MG63 (cell line): ENCODE results near the gene MTA1. TPM values are rescaled to one million over a fixed set of nuclear protein-coding genes. Genes with fewer than 3 reads are reported as not detected.

Experiments
- DNase-seq: peaks from one replicate; pipeline ENCODE4 v3.0.0-alpha.2; 2020
- H3K27me3 ChIP-seq: fragments of 250-450 bp; sonication (Bioruptor Pico); 2 replicates; pipeline ENCODE4 v1.5.1; 2020; ENCODE audit warnings: mild to moderate bottlenecking, moderate library complexity
- H3K36me3 ChIP-seq: fragments of 250-450 bp; sonication (Bioruptor Pico); 2 replicates; pipeline ENCODE4 v1.5.1; 2020; ENCODE audit warnings: mild to moderate bottlenecking, moderate library complexity
- H3K4me3 ChIP-seq: fragments of 250-450 bp; sonication (Bioruptor Pico); 2 replicates; pipeline ENCODE4 v1.5.1; 2020; ENCODE audit warnings: mild to moderate bottlenecking, moderate library complexity
- H3K9me3 ChIP-seq: fragments of 250-450 bp; sonication (Bioruptor Pico); 2 replicates; pipeline ENCODE4 v1.5.1; 2020; ENCODE audit warnings: mild to moderate bottlenecking, moderate library complexity
- total RNA-seq: library from RNA; depleted of rRNA; stranded (reverse); fragments of >200 nt; shearing (Covaris generic); gene quantifications from 2 replicates; pipeline ENCODE4 v1.2.3, GENCODE V29; 2014; ENCODE audit warnings: low replicate concordance

The MTA1 gene
- total RNA-seq, 1 experiment from 2014 or later: 46.5 TPM

GRCh38 chr14:105445290-105445689 lies 25.7 kb downstream of the MTA1 start:
- H3K36me3 ChIP-seq: peaks cover 5% of the 10 kb centered on the region
- H3K4me3 ChIP-seq: no peak overlapping the region
- no peak for DNase-seq
- H3K27me3 ChIP-seq: no peaks in the 10 kb centered on the region
- no peaks in the 10 kb centered on the region for H3K9me3 ChIP-seq

- Histone ChIP-seq H3K9me3 (no peaks in the 10 kb centered on the region), H3K36me3 (peaks cover 3% of the 10 kb centered on the region; the same call in 1 of the 2 replicates), H3K4me3 (no peak overlapping the region), H3K27me3 (no peaks in the 10 kb centered on the region)
- no peak for DNase-seq
These were observed 26.5 kb downstream of the MTA1 start for GRCh38 chr14:105445901-105446845.

- no peak for DNase-seq
- H3K27me3 ChIP-seq: no peaks in the 10 kb centered on the region
- no peak overlapping the region for H3K4me3 ChIP-seq
- peaks cover under 1% of the 10 kb centered on the region for H3K36me3 ChIP-seq
- no peaks in the 10 kb centered on the region for H3K9me3 ChIP-seq
These were observed 27.3 kb downstream of the MTA1 start for GRCh38 chr14:105446971-105447370.

GRCh38 chr14:105447651-105448640 lies 28.3 kb downstream of the MTA1 start:
- H3K9me3 ChIP-seq: no peaks in the 10 kb centered on the region
- DNase-seq: no peak
- H3K36me3 ChIP-seq: peaks cover 6% of the 10 kb centered on the region
- no peaks in the 10 kb centered on the region for H3K27me3 ChIP-seq
- H3K4me3 ChIP-seq: no peak overlapping the region

- DNase-seq: peak; percentile 23
- H3K27me3 ChIP-seq: no peaks in the 10 kb centered on the region
These were observed 29.1 kb downstream of the MTA1 start for GRCh38 chr14:105448706-105449111.

GRCh38 chr14:105449276-105450122 lies 29.9 kb downstream of the MTA1 start:
- H3K4me3 ChIP-seq: no peak overlapping the region
- H3K36me3 ChIP-seq: peaks cover 6% of the 10 kb centered on the region
- no peak for DNase-seq

More at GRCh38 chr14:105448706-105449111, 29.1 kb downstream of the MTA1 start:
- peaks cover 6% of the 10 kb centered on the region for H3K36me3 ChIP-seq
- H3K9me3 ChIP-seq: no peaks in the 10 kb centered on the region
- H3K4me3 ChIP-seq: no peak overlapping the region

GRCh38 chr14:105450123-105450505 lies 30.5 kb downstream of the MTA1 start:
- no peak for DNase-seq

More at GRCh38 chr14:105449276-105450122, 29.9 kb downstream of the MTA1 start:
- Histone ChIP-seq H3K27me3 (no peaks in the 10 kb centered on the region), H3K9me3 (no peaks in the 10 kb centered on the region)

GRCh38 chr14:105450864-105451720 lies 31.5 kb downstream of the MTA1 start:
- Histone ChIP-seq H3K27me3 (no peaks in the 10 kb centered on the region), H3K9me3 (no peaks in the 10 kb centered on the region), H3K36me3 (peaks cover 6% of the 10 kb centered on the region), H3K4me3 (no peak overlapping the region)
- DNase-seq: no peak

More at GRCh38 chr14:105450123-105450505, 30.5 kb downstream of the MTA1 start:
- Histone ChIP-seq H3K36me3 (peaks cover 6% of the 10 kb centered on the region), H3K4me3 (no peak overlapping the region), H3K27me3 (no peaks in the 10 kb centered on the region), H3K9me3 (no peaks in the 10 kb centered on the region)

GRCh38 chr14:105452963-105453362 lies 33.3 kb downstream of the MTA1 start:
- no peak overlapping the region for H3K4me3 ChIP-seq
- H3K27me3 ChIP-seq: no peaks in the 10 kb centered on the region
- no peak for DNase-seq
- H3K9me3 ChIP-seq: no peaks in the 10 kb centered on the region
- H3K36me3 ChIP-seq: peaks cover 6% of the 10 kb centered on the region

- no peak for DNase-seq
- H3K4me3 ChIP-seq: no peak overlapping the region
- H3K27me3 ChIP-seq: no peaks in the 10 kb centered on the region
- peaks cover 6% of the 10 kb centered on the region for H3K36me3 ChIP-seq
- no peaks in the 10 kb centered on the region for H3K9me3 ChIP-seq
These were observed 34.2 kb downstream of the MTA1 start for GRCh38 chr14:105453847-105454246.

GRCh38 chr14:105455086-105455640 lies 35.5 kb downstream of the MTA1 start:
- DNase-seq: no peak
- Histone ChIP-seq H3K4me3 (no peak overlapping the region), H3K9me3 (no peaks in the 10 kb centered on the region), H3K36me3 (peaks cover 6% of the 10 kb centered on the region), H3K27me3 (no peaks in the 10 kb centered on the region)

GRCh38 chr14:105455766-105456660 lies 36.4 kb downstream of the MTA1 start:
- no peaks in the 10 kb centered on the region for H3K27me3 ChIP-seq
- peaks cover 6% of the 10 kb centered on the region for H3K36me3 ChIP-seq
- H3K9me3 ChIP-seq: no peaks in the 10 kb centered on the region
- DNase-seq: no peak
- no peak overlapping the region for H3K4me3 ChIP-seq

GRCh38 chr14:105456736-105457617 lies 37.4 kb downstream of the MTA1 start:
- Histone ChIP-seq H3K36me3 (peaks cover 5% of the 10 kb centered on the region), H3K27me3 (no peaks in the 10 kb centered on the region), H3K4me3 (no peak overlapping the region), H3K9me3 (no peaks in the 10 kb centered on the region)
- DNase-seq: no peak
